GM10847 (cell line): ENCODE data around the gene DNMT1.

ENCODE experiments used
- POLR2A ChIP-seq: IDR thresholded peaks from 2 replicates; pipeline ENCODE4 v1.6.1; 2011; ENCODE audit not compliant: insufficient read length; ENCODE audit errors: extremely low read depth

The DNMT1 gene

DNA sequence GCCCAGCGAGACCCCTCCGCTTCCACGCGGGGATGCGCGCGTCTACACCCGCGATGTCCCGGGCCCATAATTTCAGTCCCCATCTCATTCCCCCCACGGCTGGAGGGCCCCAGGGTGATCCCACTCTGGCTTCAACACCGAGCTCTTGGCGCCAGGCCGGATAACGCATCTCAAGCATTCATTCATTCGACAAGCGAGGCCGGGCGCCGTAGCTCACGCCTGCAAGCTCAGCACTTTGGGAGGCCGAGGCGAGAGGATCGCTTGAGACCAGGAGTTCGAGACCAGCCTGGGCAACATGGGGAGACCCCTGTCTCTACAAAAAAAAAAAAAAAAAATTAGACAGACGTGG is 98.2 kb downstream of the DNMT1 start:
- no peak for TF ChIP-seq POLR2A

DNA sequence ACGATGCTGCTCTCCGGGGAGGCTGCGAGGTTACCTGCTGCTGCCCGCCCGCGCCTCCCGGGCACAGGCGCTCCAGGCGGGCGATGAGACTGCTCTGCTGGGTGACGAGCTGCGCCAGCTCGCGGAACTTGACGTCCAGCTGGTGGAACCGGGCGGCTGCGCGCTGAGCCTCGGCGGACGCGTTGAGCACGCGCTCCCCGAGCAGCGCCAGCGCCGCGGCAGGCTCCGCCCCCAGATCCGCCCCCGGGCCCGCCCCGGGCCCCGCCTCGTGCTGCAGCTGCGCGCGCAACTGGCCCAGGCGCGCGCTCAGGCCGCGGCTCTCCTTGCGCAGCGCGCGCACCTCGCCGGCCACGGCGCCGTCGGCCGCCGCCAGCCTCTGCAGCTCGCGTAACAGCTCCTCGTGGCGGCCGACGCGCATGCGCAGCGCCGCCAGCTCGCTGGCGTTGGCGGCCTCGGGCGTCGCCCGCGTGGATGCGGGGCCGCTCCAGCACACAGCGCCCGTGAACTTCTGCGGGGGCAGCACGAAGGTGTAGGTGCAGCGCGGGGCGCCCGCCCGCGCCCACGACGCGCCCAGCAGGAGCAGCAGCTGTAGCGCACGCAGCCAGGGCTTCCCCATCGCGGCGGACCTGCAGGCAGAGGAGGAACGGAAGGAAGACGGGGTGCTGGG is 98.7 kb downstream of the DNMT1 start:
- peak; percentile 66 for TF ChIP-seq POLR2A

DNA sequence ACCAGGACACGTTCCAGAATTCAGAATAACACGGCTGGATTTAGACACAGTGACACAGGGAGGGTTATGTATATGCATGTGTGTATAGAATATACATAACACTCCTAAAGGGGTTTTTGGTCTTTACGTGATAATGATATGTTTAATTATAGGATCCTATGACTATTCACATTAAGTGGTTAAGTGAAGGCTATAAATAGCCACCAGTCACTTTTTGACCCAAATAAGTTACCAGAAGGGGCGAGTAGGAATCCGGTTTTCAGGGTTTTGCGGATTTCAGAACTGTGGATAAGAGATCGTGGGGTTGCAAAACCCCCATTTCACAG is 99.2 kb downstream of the DNMT1 start:
- no peak for TF ChIP-seq POLR2A

DNA sequence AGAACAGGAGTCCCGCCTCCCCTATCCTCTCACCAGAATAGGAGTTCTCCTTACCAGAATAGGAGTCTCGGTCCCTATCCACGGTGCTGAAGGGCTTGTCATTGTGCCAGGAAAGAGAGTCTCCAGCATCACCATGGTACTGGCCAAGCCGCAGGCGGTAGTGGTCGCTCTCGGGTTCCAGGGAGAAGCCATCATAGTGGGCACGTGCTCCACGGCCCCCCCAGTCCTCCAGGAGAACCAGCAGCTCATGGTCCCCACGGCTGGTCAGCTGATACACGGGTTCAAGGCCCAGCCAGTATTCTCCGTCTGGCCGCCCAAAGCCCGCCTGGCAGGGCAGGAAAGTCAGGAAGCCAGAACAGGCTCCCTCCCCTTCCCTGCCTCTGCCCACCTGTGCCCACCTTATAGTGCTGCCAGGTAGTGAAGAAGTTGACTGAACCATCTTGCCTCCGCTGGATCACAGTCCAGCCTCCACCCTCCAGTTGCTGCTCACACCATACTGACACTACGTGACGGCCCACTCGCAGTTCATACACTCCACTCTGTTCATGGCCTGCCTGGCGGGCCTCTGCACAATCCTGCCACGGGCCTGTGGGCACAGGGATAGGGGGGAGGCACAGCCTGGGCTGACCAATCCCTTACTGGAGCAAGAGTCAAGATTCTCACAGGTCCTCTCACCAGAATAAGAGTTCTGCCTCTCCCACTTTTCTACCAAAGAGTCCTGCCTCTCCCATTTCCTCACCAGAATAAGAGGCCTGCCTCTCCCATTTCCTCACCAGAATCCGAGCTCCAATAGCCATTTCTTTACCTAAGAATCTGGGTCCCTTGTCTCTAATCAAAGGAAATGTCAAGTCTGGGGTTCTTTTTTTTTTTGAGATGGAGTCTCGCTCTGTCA is 101.2 kb downstream of the DNMT1 start:
- no peak for TF ChIP-seq POLR2A

DNA sequence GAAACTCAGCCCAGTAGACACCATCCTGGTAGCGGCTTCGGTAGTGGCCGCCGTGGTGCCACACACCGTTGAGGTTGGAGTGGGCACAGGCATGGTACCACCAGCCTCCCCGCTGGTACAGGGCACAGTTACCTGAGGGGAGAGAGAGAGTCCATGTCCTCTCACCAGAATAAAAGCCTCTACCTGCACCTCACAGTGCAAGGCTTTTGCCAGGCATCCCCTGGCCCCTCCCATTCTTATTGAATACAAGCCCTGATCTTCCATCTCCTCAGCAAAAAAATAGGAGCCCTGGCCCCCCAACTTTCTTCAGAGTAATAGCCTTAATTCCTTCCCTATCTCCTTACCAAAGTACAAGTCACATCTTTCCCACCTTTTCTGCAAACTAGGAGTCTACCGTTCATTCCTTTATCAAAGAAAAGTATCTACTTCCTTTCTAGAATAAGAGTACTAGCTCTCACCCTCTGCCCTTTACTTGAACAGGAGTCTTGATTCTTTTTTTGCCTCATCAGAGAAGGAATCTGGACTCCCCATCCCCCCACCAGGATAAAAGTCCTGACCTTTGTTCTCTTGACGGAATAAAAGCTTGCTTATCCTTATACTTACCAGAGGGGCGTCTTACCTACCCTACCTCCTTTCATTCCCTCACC is 102.0 kb downstream of the DNMT1 start:
- no peak for TF ChIP-seq POLR2A

DNA sequence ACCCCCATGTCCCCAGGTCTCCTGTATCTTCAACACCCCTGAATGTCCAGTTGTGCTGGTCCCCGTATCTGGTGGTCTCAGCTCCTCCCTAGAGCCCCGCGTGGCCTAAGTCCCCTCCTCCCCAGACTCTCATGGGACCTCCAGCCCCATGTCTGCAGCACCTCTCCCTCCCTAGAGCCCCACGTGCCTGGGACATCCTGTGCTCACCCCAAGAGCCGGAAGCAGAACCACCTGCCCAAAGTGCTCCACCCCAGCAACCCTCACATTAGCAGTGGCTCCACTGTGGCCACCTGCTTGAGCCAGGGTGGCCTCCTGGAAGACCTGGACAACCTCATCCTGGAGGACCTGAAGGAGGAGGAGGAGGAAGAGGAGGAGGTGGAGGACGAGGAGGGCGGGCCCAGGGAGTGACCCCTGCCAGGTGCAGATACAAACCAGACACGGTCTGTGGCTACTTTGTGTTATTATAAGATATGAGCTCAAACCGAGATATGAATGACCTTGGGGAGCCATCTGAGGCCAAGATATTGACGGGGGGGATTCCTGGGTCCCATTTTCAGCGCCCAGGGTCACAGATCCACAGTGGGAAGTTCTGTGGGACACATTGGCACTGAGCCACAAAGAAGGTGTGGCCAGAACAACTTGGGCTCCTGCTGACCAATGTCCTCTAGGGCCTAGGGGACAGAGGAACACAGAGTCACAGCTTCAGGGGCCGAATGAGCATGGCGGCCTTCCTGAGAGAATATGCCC is 102.7 kb downstream of the DNMT1 start:
- no peak for TF ChIP-seq POLR2A

- TF ChIP-seq POLR2A: no peak
Observed at GRCh38 chr19:10091370-10091687, 103.4 kb downstream of the DNMT1 start.

- peak; percentile 13 for TF ChIP-seq POLR2A
Observed at GRCh38 chr19:10089801-10090375, 104.9 kb downstream of the DNMT1 start.

GRCh38 chr19:10088949-10089554 is 105.7 kb downstream of the DNMT1 start:
- TF ChIP-seq POLR2A: peak; percentile 2

DNA sequence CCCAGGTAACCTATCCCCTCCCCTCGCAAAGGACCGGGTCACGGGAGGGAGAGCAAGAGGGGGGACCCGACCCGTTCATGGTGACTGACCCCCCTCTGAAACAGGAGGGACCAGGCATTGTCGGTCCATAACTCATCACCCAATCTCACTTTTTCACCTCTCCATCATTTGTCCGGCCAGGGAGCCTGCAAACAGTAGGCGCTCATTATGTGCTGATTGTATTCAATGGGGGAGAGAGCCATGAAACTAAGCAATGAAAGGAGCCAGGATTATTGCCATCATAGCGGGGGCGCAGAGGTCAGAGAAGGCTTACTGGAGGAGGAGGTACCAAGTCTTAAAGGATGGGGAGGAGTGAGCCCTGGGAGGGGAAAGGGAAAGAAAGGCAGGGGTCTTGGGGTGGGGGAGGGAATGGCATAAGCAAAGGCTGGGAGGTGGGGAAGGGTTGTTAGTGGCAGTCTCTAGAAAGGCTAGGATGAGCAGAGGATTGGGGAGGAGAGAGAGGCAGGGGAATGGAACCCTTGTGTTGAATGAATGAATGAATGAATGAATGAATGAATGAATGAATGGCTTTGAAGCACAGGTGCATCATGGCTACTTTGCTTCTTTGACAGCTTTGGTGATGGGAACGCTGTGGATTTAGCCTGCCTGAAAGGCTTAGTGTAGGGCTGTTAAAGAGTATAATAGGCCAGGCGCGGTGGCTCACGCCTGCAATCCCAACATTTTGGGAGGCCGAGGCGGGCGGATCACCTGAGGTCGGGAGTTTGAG is 107.3 kb downstream of the DNMT1 start:
- no peak for TF ChIP-seq POLR2A

GRCh38 chr19:10086591-10087192 is 108.1 kb downstream of the DNMT1 start:
- TF ChIP-seq POLR2A: peak; percentile 16

DNA sequence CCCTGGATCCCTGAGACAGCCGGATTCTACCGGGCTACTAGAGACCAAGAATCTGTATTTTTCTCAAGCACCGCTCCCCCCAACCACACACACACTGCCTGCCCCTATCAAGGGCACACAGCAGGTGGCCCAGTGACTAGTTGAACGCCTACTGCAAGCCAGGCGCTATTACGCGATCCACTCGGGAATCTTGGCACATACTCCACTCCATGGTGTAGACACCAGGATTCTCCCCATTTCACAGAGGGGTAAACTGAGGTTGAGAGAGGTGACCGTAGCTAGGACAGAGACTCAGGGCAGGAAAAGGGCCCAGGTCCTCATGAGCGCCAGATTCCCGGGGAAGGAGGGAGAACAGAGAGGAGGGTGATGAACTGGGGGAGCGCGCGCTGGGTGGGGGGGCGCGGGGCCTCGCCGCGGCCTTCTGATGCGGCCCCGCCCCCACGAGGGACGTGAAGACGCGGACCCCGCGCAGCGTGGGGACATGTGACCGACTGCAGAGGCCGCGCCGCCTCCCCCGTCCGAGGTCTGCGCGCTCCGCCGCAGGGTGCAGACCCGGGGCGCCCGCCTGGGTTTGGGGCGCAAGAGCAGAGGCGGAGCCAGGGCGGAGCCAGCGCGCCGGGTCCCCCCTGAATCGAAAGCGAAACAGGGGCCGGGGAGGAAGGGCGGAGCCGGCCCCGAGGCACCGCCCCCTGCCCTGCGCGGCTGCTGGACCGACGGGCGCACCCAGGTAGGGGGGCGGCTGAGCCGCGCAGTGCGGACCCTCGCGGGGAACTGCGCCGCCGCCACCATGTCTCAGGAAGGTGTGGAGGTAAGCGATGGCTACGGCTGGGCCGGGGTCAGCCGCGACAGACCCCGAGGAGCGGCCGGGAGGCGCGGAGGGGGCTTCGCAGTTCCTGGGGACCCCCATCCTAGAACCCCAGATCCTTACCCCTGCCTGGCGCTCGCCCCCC is 108.8 kb downstream of the DNMT1 start, which contains the start of gene SHFL:
SHFL (plus strand) TSS at position 677 of the 950 bp plus-strand sequence; CDS start at position 788, 111 bp downstream.
- TF ChIP-seq POLR2A: peak; percentile 71

DNA sequence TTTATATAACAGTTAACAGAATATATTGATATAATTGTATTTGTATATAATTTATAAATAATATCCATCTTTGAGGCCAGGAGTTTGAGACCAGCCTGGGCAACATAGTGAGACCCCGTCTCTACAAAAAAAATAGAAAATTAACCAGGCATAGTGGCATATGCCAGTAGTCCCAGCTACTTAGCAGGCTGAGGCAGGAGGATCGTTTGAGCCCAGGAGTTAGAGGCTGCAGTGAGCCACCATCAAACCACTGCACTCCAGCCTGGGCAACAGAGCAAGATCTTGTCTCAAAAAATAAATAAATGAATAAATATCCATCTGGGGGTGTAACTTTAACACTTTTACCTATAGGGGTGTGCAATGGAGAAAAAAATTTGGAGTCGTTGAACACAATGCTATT is 110.0 kb downstream of the DNMT1 start:
- no peak for TF ChIP-seq POLR2A
